CD14-positive monocyte (primary cell): Measurements from ENCODE around the gene SLCO2B1. TPM values are rescaled to one million over a fixed set of nuclear protein-coding genes. Genes with fewer than 3 reads are reported as not detected.

Source experiments
- DNase-seq, 3 donors: peaks; one replicate each; pipeline ENCODE4 v3.0.0-alpha.2; 2011 to 2022
- H2AFZ ChIP-seq: 2 replicates; pipeline ENCODE4 v1.6.0; 2012; ENCODE audit warnings: mild to moderate bottlenecking, low read depth, low read length, inconsistent platforms; ENCODE audit not compliant: insufficient read depth, poor library complexity, severe bottlenecking
- H3K27ac ChIP-seq, 2 donors: 1 replicate in 1 of 2; 2 replicates in 1 of 2; pipeline ENCODE4 v1.5.1; 2012 to 2013; ENCODE audit warnings: low read length in 2 of 2, control low read depth in 1 of 2, inconsistent platforms in 1 of 2, low read depth in 1 of 2, mild to moderate bottlenecking in 1 of 2
- H3K27me3 ChIP-seq, 2 donors: one replicate each; pipeline versions ENCODE4 v1.6.0 to v1.6.1; 2011 to 2013; ENCODE audit warnings: low read length in 2 of 2; ENCODE audit not compliant: control insufficient read depth in 2 of 2, insufficient read depth in 2 of 2
- H3K36me3 ChIP-seq, 2 donors: replicated peaks in 1 of 2; 1 replicate in 1 of 2; 2 replicates in 1 of 2; pipeline versions ENCODE4 v1.5.1 to v1.6.1; 2012 to 2013; ENCODE audit warnings: low read length in 2 of 2, control low read depth in 1 of 2, inconsistent platforms in 1 of 2, mild to moderate bottlenecking in 1 of 2; ENCODE audit not compliant: insufficient read depth in 2 of 2, control insufficient read depth in 1 of 2
- H3K4me1 ChIP-seq, 2 donors: 1 replicate in 1 of 2; 2 replicates in 1 of 2; pipeline versions ENCODE4 v1.5.1 to v1.6.1; 2012 to 2013; ENCODE audit warnings: low read length in 2 of 2, control low read depth in 1 of 2, inconsistent platforms in 1 of 2, mild to moderate bottlenecking in 1 of 2, moderate library complexity in 1 of 2; ENCODE audit not compliant: insufficient read depth in 2 of 2, control insufficient read depth in 1 of 2
- H3K4me2 ChIP-seq: replicated peaks from 2 replicates; pipeline ENCODE3; 2012; ENCODE audit warnings: low read length, moderate library complexity, mild to moderate bottlenecking; ENCODE audit not compliant: poor library complexity, severe bottlenecking; ENCODE audit errors: extremely low read depth
- H3K4me3 ChIP-seq, 3 experiments: fragments of 200-600 bp in 1 of 3; sonication (generic) in 1 of 3; replicated peaks in 1 of 3; 1 replicate in 2 of 3; 2 replicates in 1 of 3; pipeline ENCODE4 v1.5.1; 2011 to 2013; ENCODE audit warnings: low read length in 3 of 3, mild to moderate bottlenecking in 3 of 3, control low read depth in 2 of 3, low read depth in 2 of 3, inconsistent platforms in 1 of 3, moderate library complexity in 1 of 3
- H3K79me2 ChIP-seq: 2 replicates; pipeline ENCODE4 v1.6.0; 2012; ENCODE audit warnings: mild to moderate bottlenecking, control low read depth, inconsistent platforms, low read length, moderate library complexity; ENCODE audit not compliant: insufficient read depth
- H3K9ac ChIP-seq: 2 replicates; pipeline ENCODE4 v1.6.0; 2017; ENCODE audit warnings: low read length, mild to moderate bottlenecking; ENCODE audit not compliant: insufficient read depth, poor library complexity, severe bottlenecking
- H3K9me3 ChIP-seq, 2 donors: replicated peaks in 1 of 2; 1 replicate in 1 of 2; 2 replicates in 1 of 2; pipeline versions ENCODE4 v1.5.1 to v1.6.1; 2012 to 2013; ENCODE audit warnings: low read length in 2 of 2, control low read depth in 1 of 2; ENCODE audit not compliant: control insufficient read depth in 1 of 2, insufficient read depth in 1 of 2
- H4K20me1 ChIP-seq: 2 replicates; pipeline ENCODE4 v1.6.0; 2012; ENCODE audit warnings: mild to moderate bottlenecking, low read length, control low read depth, moderate library complexity; ENCODE audit not compliant: insufficient read depth
- H3K27ac Mint-ChIP-seq, 7 donors: one replicate each; pipeline ENCODE4 v1.8.0; 2020; ENCODE audit warnings: mild to moderate bottlenecking in 7 of 7, mixed read lengths in 7 of 7, moderate library complexity in 6 of 7, inconsistent platforms in 2 of 7
- H3K27me3 Mint-ChIP-seq, 3 donors: one replicate each; pipeline ENCODE4 v1.8.0; 2021 to 2022; ENCODE audit warnings: low read depth in 3 of 3, mild to moderate bottlenecking in 3 of 3, mixed read lengths in 3 of 3, moderate library complexity in 3 of 3, inconsistent platforms in 1 of 3
- H3K36me3 Mint-ChIP-seq, 2 donors: one replicate each; pipeline ENCODE4 v1.8.0; 2020; ENCODE audit warnings: mixed read lengths in 2 of 2, inconsistent platforms in 1 of 2, mild to moderate bottlenecking in 1 of 2
- H3K4me1 Mint-ChIP-seq: one replicate; pipeline ENCODE4 v1.8.0; 2020; ENCODE audit warnings: mild to moderate bottlenecking, mixed read lengths
- H3K4me3 Mint-ChIP-seq, 2 donors: one replicate each; pipeline ENCODE4 v1.8.0; 2020; ENCODE audit warnings: mild to moderate bottlenecking in 2 of 2, mixed read lengths in 2 of 2, moderate library complexity in 1 of 2
- H3K9me3 Mint-ChIP-seq, 7 donors: one replicate each; pipeline ENCODE4 v1.8.0; 2020 to 2022; ENCODE audit warnings: mixed read lengths in 7 of 7, mild to moderate bottlenecking in 6 of 7, moderate library complexity in 6 of 7, inconsistent platforms in 2 of 7
- WGBS: methylation state at CpG from one replicate; pipeline ENCODE4 v1.1.5; 2013; ENCODE audit warnings: missing lambda C conversion rate; ENCODE audit not compliant: insufficient coverage; 5-methylcytosine and 5-hydroxymethylcytosine counted together
- intact Hi-C, 2 donors: fragments of 100-400 bp; cut with micrococcal nuclease; formaldehyde crosslinking; loops; one replicate each; pipeline versions ENCODE4 v1.15.0 to v1.15.1; 2023
- polyA plus RNA-seq, 3 donors: library from polyadenylated mRNA; depleted of rRNA in 1 of 3; unstranded in 2 of 3; stranded (reverse) in 1 of 3; fragments of 300-500 nt in 2 of 3; fragments of >200 nt in 1 of 3; fragmentation: Illumina TruSeq in 2 of 3; gene quantifications; 1 replicate in 2 of 3; 2 replicates in 1 of 3; pipeline ENCODE4 v1.2.3, GENCODE V29; 2012 to 2021
- TF ChIP-seq, protein P1 (sequence below): fragments of 200-600 bp; IDR thresholded peaks from one replicate; pipeline ENCODE4 v1.8.0; 2022; ENCODE audit warnings: antibody characterized with exemption, mild to moderate bottlenecking

Gene SLCO2B1
- polyA plus RNA-seq, 3 donors: 0.13 to 0.47 TPM; not detected in 1

DNA sequence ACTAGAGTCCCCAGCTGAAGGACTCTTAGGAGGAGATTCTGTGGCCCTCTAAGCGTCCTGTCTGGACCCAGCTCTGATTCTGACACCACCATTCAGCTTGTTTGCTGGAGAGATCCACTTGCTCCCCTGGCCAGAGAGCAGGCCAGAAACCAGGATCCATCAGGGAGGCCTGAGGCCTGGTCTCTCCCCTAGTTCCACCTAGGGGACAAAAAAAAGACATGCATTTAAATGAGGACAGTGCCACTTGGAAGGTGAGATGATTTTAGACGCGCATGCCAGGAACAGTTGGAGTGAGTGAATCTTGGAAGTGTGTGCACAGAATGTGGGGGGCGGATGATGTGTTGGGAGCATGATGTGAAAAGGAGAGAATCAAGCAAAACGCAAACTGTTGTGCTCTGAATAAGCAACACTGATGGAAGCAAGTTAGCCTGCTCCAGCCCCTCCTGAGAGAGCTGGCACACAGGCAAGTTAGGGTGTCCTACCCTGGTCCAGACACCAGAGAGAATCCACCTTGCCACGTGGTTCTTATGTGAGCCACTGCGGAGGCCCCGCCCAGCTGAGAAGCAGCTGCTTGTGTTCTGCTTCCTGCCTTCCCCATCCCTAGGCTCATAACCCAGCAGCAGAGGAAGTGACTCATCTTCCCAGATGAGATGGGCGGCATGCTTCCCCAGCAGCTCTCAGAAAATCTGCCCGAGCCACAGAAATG, 8.0 kb upstream of the SLCO2B1 start:
- Histone ChIP-seq H3K27ac (peak overlapping the region in 1 of 2 donors; percentile 51), H2AFZ (no peak overlapping the region), H4K20me1 (no peaks in the 10 kb centered on the region), H3K4me3 (peak overlapping the region in 1 of 3 experiments; percentile 47), H3K4me1 (peaks cover 34 to 38% of the 10 kb centered on the region in 2 donors), H3K79me2 (no peaks in the 10 kb centered on the region), H3K9ac (no peak overlapping the region), H3K9me3 (no peaks in the 10 kb centered on the region), H3K36me3 (no peaks in the 10 kb centered on the region), H3K27me3 (no peaks in the 10 kb centered on the region), H3K4me2 (peak overlapping the region; percentile 54)
- Mint-ChIP-seq H3K27ac (peak overlapping the region; percentile 77 to 96 (median 88)), H3K4me3 (peak overlapping the region; percentile 4 to 82), H3K36me3 (no peaks in the 10 kb centered on the region), H3K9me3 (no peaks in the 10 kb centered on the region), H3K4me1 (peaks cover 38% of the 10 kb centered on the region), H3K27me3 (peaks cover 8 to 14% (median 8%) of the 10 kb centered on the region in 3 donors)
- WGBS: 44% methylated on average over 8 of the region's 10 CpGs
- DNase-seq: peak; percentile 93 to 96 (median 95)
- intact Hi-C loops: loop anchor here (2.0 to 5.0 kb wide), 3 partner anchors 98 to 106 kb away; partner anchors contain the start of gene TPBGL (in 1 of the 2)
- TF ChIP-seq, protein P1, sequence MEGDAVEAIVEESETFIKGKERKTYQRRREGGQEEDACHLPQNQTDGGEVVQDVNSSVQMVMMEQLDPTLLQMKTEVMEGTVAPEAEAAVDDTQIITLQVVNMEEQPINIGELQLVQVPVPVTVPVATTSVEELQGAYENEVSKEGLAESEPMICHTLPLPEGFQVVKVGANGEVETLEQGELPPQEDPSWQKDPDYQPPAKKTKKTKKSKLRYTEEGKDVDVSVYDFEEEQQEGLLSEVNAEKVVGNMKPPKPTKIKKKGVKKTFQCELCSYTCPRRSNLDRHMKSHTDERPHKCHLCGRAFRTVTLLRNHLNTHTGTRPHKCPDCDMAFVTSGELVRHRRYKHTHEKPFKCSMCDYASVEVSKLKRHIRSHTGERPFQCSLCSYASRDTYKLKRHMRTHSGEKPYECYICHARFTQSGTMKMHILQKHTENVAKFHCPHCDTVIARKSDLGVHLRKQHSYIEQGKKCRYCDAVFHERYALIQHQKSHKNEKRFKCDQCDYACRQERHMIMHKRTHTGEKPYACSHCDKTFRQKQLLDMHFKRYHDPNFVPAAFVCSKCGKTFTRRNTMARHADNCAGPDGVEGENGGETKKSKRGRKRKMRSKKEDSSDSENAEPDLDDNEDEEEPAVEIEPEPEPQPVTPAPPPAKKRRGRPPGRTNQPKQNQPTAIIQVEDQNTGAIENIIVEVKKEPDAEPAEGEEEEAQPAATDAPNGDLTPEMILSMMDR: no peak

DNA sequence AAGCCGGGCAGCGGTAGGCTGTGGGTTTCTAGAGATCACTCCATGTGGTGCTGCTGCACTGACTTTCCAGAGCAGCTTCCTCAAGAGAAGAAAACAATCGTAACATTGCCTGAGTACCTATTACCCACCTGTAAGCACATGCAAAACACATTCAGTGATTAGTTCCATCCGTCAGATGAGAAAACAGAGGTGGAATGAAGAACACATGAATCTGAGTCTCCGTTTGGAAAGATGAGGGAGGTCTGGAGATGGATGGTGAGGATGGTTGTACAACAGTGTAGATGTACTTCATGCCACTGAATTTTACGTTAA, 7.5 kb upstream of the SLCO2B1 start:
- H3K36me3 Mint-ChIP-seq: no peaks in the 10 kb centered on the region
- peak overlapping the region; percentile 77 to 96 (median 88) for H3K27ac Mint-ChIP-seq
- H3K36me3 ChIP-seq: no peaks in the 10 kb centered on the region
- H3K9me3 Mint-ChIP-seq: no peaks in the 10 kb centered on the region
- peaks cover 39 to 43% of the 10 kb centered on the region in 2 donors for H3K4me1 ChIP-seq
- peak overlapping the region; percentile 54 for H3K4me2 ChIP-seq
- 6% methylated on average over 2 of the region's 6 CpGs for WGBS
- no peaks in the 10 kb centered on the region for H3K27me3 ChIP-seq
- DNase-seq: no peak
- H3K4me3 Mint-ChIP-seq: peak overlapping the region; percentile 2 to 82
- H3K27me3 Mint-ChIP-seq: peaks cover 5 to 10% (median 8%) of the 10 kb centered on the region in 3 donors
- H3K79me2 ChIP-seq: no peaks in the 10 kb centered on the region
- peaks cover 43% of the 10 kb centered on the region for H3K4me1 Mint-ChIP-seq
- no peaks in the 10 kb centered on the region for H4K20me1 ChIP-seq
- no peaks in the 10 kb centered on the region for H3K9me3 ChIP-seq
- no peak overlapping the region for H3K9ac ChIP-seq
- TF ChIP-seq, protein P1: no peak
- intact Hi-C loops: loop anchor here (2.0 to 5.0 kb wide), 3 partner anchors 97 to 105 kb away; partner anchors contain the start of gene TPBGL (in 1 of the 2)
- H2AFZ ChIP-seq: no peak overlapping the region
- H3K4me3 ChIP-seq: peak overlapping the region in 1 of 3 experiments; percentile 47
- H3K27ac ChIP-seq: peak overlapping the region in 1 of 2 donors; percentile 51
